Astrocyte (in vitro differentiated cells and primary cell): ENCODE measurements around the gene ABCC4. TPM values are rescaled to one million over a fixed set of nuclear protein-coding genes. Genes with fewer than 3 reads are reported as not detected.
A peak's percentile ranks its signal among the peaks of the same experiment; 100 is the strongest.

ENCODE experiments used
- DNase-seq: peaks from one replicate; pipeline ENCODE4 v3.0.0-alpha.2; 2010; ENCODE audit warnings: low read depth
- FAIRE-seq: peaks from 2 replicates; lab custom pipeline; 2011; peaks lifted over from hg19 to GRCh38; lab: Jason Lieb, UNC
- H2AFZ ChIP-seq: 2 replicates; pipeline ENCODE4 v1.6.0; 2012; ENCODE audit warnings: low read depth, low read length, inconsistent platforms
- H3K27ac ChIP-seq: 2 replicates; pipeline ENCODE4 v1.5.1; 2011; ENCODE audit warnings: low read depth, low read length, inconsistent platforms
- H3K27me3 ChIP-seq: 2 replicates; pipeline ENCODE4 v1.6.0; 2011; ENCODE audit warnings: low read length, inconsistent platforms; ENCODE audit not compliant: insufficient read depth
- H3K36me3 ChIP-seq: 2 replicates; pipeline ENCODE4 v1.5.1; 2011; ENCODE audit warnings: low read length, inconsistent platforms; ENCODE audit not compliant: insufficient read depth
- H3K4me1 ChIP-seq: 2 replicates; pipeline ENCODE4 v1.5.1; 2011; ENCODE audit warnings: low read length, inconsistent platforms; ENCODE audit not compliant: insufficient read depth
- H3K4me2 ChIP-seq: 2 replicates; pipeline ENCODE4 v1.6.0; 2012; ENCODE audit warnings: low read length, inconsistent platforms
- H3K4me3 ChIP-seq: 2 replicates; pipeline ENCODE4 v1.5.1; 2011; ENCODE audit warnings: low read depth, mild to moderate bottlenecking, low read length, inconsistent platforms; ENCODE audit not compliant: insufficient read depth
- H3K79me2 ChIP-seq: 2 replicates; pipeline ENCODE4 v1.6.0; 2012; ENCODE audit warnings: mild to moderate bottlenecking, low read length, inconsistent platforms; ENCODE audit not compliant: insufficient read depth
- H3K9ac ChIP-seq: 2 replicates; pipeline ENCODE4 v1.6.0; 2012; ENCODE audit warnings: mild to moderate bottlenecking, low read length, inconsistent platforms
- H3K9me3 ChIP-seq: 2 replicates; pipeline ENCODE4 v1.5.1; 2012; ENCODE audit warnings: low read depth, mild to moderate bottlenecking, low read length, inconsistent platforms; ENCODE audit not compliant: insufficient read depth
- H4K20me1 ChIP-seq: 2 replicates; pipeline ENCODE4 v1.6.0; 2012; ENCODE audit warnings: low read length, inconsistent platforms; ENCODE audit not compliant: insufficient read depth
- H3K27ac Mint-ChIP-seq: one replicate; pipeline ENCODE4 v1.8.0; 2021; ENCODE audit warnings: mild to moderate bottlenecking, mixed read lengths; ENCODE audit not compliant: unreplicated experiment
- H3K27me3 Mint-ChIP-seq: one replicate; pipeline ENCODE4 v1.8.0; 2021; ENCODE audit warnings: low read depth, mixed read lengths; ENCODE audit not compliant: unreplicated experiment
- H3K36me3 Mint-ChIP-seq: one replicate; pipeline ENCODE4 v1.8.0; 2021; ENCODE audit warnings: low read depth, mixed read lengths; ENCODE audit not compliant: unreplicated experiment
- H3K4me1 Mint-ChIP-seq: one replicate; pipeline ENCODE4 v1.8.0; 2021; ENCODE audit warnings: low read depth, mixed read lengths; ENCODE audit not compliant: unreplicated experiment
- H3K4me3 Mint-ChIP-seq: one replicate; pipeline ENCODE4 v1.8.0; 2021; ENCODE audit warnings: mild to moderate bottlenecking, moderate library complexity, mixed read lengths; ENCODE audit not compliant: unreplicated experiment
- H3K9me3 Mint-ChIP-seq: one replicate; pipeline ENCODE4 v1.8.0; 2021; ENCODE audit warnings: mild to moderate bottlenecking, mixed read lengths; ENCODE audit not compliant: unreplicated experiment
- CTCF ChIP-seq: IDR thresholded peaks from 2 replicates; pipeline ENCODE4 v1.5.1; 2011; ENCODE audit warnings: low read depth, mild to moderate bottlenecking, inconsistent platforms, low read length, moderate library complexity; ENCODE audit not compliant: insufficient read depth
- EZH2 ChIP-seq: IDR thresholded peaks from 2 replicates; pipeline ENCODE4 v1.6.1; 2012; ENCODE audit warnings: mild to moderate bottlenecking, low read length, inconsistent platforms; ENCODE audit not compliant: insufficient read depth
- total RNA-seq: library from RNA; stranded (reverse); gene quantifications from 2 replicates; pipeline ENCODE4 v1.2.1, GENCODE V29; 2021

ABCC4 gene
- total RNA-seq, 1 donor from 2014 or later, result 15.6 TPM

GRCh38 chr13:95191821-95192563 lies 109.3 kb downstream of the ABCC4 start:
- Histone ChIP-seq H3K4me1 (no peaks in the 10 kb centered on the region), H3K4me2 (no peak overlapping the region), H3K9ac (no peak overlapping the region), H3K79me2 (no peaks in the 10 kb centered on the region), H3K36me3 (no peaks in the 10 kb centered on the region), H3K27ac (no peak overlapping the region), H3K9me3 (no peaks in the 10 kb centered on the region), H3K27me3 (no peaks in the 10 kb centered on the region), H3K4me3 (no peak overlapping the region), H4K20me1 (no peaks in the 10 kb centered on the region), H2AFZ (no peak overlapping the region)
- FAIRE-seq (no peak), DNase-seq (peak; percentile 33)
- no peaks in the 10 kb centered on the region for H3K4me1 Mint-ChIP-seq
- no peaks in the 10 kb centered on the region for H3K27me3 Mint-ChIP-seq
- no peak overlapping the region for H3K4me3 Mint-ChIP-seq
- peak; percentile 82 for TF ChIP-seq CTCF
- TF ChIP-seq EZH2, result no peak
- no peaks in the 10 kb centered on the region for H3K36me3 Mint-ChIP-seq
- no peaks in the 10 kb centered on the region for H3K9me3 Mint-ChIP-seq
- no peak overlapping the region for H3K27ac Mint-ChIP-seq

DNA sequence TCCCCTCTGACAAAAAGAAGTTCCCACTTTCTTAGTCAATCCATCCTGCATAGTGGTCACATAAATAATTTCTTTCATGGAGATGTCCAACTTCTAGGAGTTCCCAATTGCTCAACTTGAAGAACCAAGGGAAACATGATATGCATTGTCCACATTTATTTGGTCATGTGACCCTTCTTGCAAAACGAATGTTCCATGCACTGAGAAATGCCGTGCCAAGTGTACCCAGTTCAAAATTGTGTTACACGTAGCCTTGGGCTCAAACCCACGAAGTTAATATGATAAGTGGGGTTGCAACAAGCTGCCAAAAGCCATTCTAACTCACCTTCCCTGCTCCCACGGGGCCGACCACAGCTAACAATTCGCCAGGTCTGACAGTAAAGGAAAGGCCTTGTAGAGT lies 113.1 kb downstream of the ABCC4 start:
- no peaks in the 10 kb centered on the region for H3K27me3 Mint-ChIP-seq
- no peaks in the 10 kb centered on the region for H3K27me3 ChIP-seq
- H3K4me3 Mint-ChIP-seq, result no peak overlapping the region
- H3K4me1 ChIP-seq, result no peaks in the 10 kb centered on the region
- H3K27ac Mint-ChIP-seq, result no peak overlapping the region
- no peak overlapping the region for H2AFZ ChIP-seq
- H3K27ac ChIP-seq, result no peak overlapping the region
- no peak overlapping the region for H3K9ac ChIP-seq
- no peak for DNase-seq
- H3K79me2 ChIP-seq, result no peaks in the 10 kb centered on the region
- no peaks in the 10 kb centered on the region for H3K36me3 Mint-ChIP-seq
- FAIRE-seq, result no peak
- H3K36me3 ChIP-seq, result no peaks in the 10 kb centered on the region
- H3K9me3 Mint-ChIP-seq, result no peaks in the 10 kb centered on the region
- no peak overlapping the region for H3K4me2 ChIP-seq
- no peak overlapping the region for H3K4me3 ChIP-seq
- no peaks in the 10 kb centered on the region for H3K4me1 Mint-ChIP-seq
- H4K20me1 ChIP-seq, result no peaks in the 10 kb centered on the region
- TF ChIP-seq EZH2 (no peak), CTCF (no peak)
- H3K9me3 ChIP-seq, result no peaks in the 10 kb centered on the region

- no peak overlapping the region for H3K4me3 Mint-ChIP-seq
- H4K20me1 ChIP-seq, result no peaks in the 10 kb centered on the region
- no peaks in the 10 kb centered on the region for H3K79me2 ChIP-seq
- TF ChIP-seq EZH2, result no peak
- TF ChIP-seq CTCF, result no peak
- H3K36me3 ChIP-seq, result no peaks in the 10 kb centered on the region
- H3K4me1 ChIP-seq, result no peaks in the 10 kb centered on the region
- no peak for FAIRE-seq
- no peak overlapping the region for H2AFZ ChIP-seq
- no peaks in the 10 kb centered on the region for H3K9me3 ChIP-seq
- no peaks in the 10 kb centered on the region for H3K4me1 Mint-ChIP-seq
- H3K36me3 Mint-ChIP-seq, result no peaks in the 10 kb centered on the region
- H3K9ac ChIP-seq, result no peak overlapping the region
- H3K4me2 ChIP-seq, result no peak overlapping the region
- H3K4me3 ChIP-seq, result no peak overlapping the region
- no peaks in the 10 kb centered on the region for H3K27me3 Mint-ChIP-seq
- DNase-seq, result no peak
- no peak overlapping the region for H3K27ac Mint-ChIP-seq
- no peaks in the 10 kb centered on the region for H3K27me3 ChIP-seq
- no peak overlapping the region for H3K27ac ChIP-seq
- no peaks in the 10 kb centered on the region for H3K9me3 Mint-ChIP-seq
Observed at GRCh38 chr13:95185851-95186250, 115.4 kb downstream of the ABCC4 start.
